ENCODE results near the gene LRRC31. TPM values are rescaled to one million over a fixed set of nuclear protein-coding genes. Genes with fewer than 3 reads are reported as not detected.

Gene LRRC31
- total RNA-seq = not detected in 2 replicates
- not detected in 2 replicates for polyA plus RNA-seq
- polyA plus RNA-seq (2012) = not detected in 2 replicates
- not detected in 2 replicates for polyA minus RNA-seq (ENCODE audit: low replicate concordance)

GRCh38 chr3:169869484-169870220, at the start of gene LRRC31:
LRRC31 (minus strand) TSS chr3:169869935; CDS start chr3:169869807, 128 bp downstream.
- DNase-seq (ENCODE audit: low read depth in 2 of 2) = no peak
- Histone ChIP-seq H3K36me3 (ENCODE audit: control insufficient read depth, insufficient read depth, low read length) (no peaks in the 10 kb centered on the region), H3K27ac (ENCODE audit: insufficient read depth, low read length) (no peak within 1 kb of the TSS), H3K79me2 (ENCODE audit: control insufficient read depth, insufficient read depth, low read length) (no peaks in the 10 kb centered on the region), H3K9me3 (ENCODE audit: control insufficient read depth, insufficient read depth, low read depth, low read length) (no peaks in the 10 kb centered on the region), H4K20me1 (ENCODE audit: control insufficient read depth, extremely low read depth, insufficient read depth, low read length) (no peaks in the 10 kb centered on the region), H3K4me1 (ENCODE audit: control insufficient read depth, extremely low read depth, insufficient read depth, low read length) (no peaks in the 10 kb centered on the region), H3K27me3 (ENCODE audit: control insufficient read depth, insufficient read depth, low read length) (peaks cover 10% of the 10 kb centered on the region), H2AFZ (ENCODE audit: low read length) (no peak within 1 kb of the TSS), H3K9ac (ENCODE audit: insufficient read depth, low read length) (no peak within 1 kb of the TSS), H3K4me2 (ENCODE audit: extremely low read depth, insufficient read depth, low read length) (no peak within 1 kb of the TSS), H3K4me3 (replicated peaks in 1 of 4; ENCODE audit: control extremely low read depth in 1 of 4, insufficient read depth in 1 of 4, low read depth in 3 of 4, low read length in 4 of 4) (no peak within 1 kb of the TSS)
- TF ChIP-seq CTCF (conservative IDR thresholded peaks at IDR 0.05 in 1 of 2, IDR thresholded peaks at IDR 0.05 in 1 of 2; ENCODE audit: low read depth in 1 of 2, low read length in 2 of 2) (no peak), EZH2 (IDR thresholded peaks at IDR 0.05; ENCODE audit: low read length, missing control alignments) (no peak)

GRCh38 chr3:169914321-169914720, 44.6 kb upstream of the LRRC31 start:
- Histone ChIP-seq H3K9me3 (ENCODE audit: control insufficient read depth, insufficient read depth, low read depth, low read length) (no peaks in the 10 kb centered on the region), H3K4me1 (ENCODE audit: control insufficient read depth, extremely low read depth, insufficient read depth, low read length) (no peaks in the 10 kb centered on the region), H3K4me3 (replicated peaks in 1 of 4; ENCODE audit: control extremely low read depth in 1 of 4, insufficient read depth in 1 of 4, low read depth in 3 of 4, low read length in 4 of 4) (no peak overlapping the region), H3K27ac (ENCODE audit: insufficient read depth, low read length) (no peak overlapping the region), H3K4me2 (ENCODE audit: extremely low read depth, insufficient read depth, low read length) (no peak overlapping the region), H3K36me3 (ENCODE audit: control insufficient read depth, insufficient read depth, low read length) (no peaks in the 10 kb centered on the region), H3K79me2 (ENCODE audit: control insufficient read depth, insufficient read depth, low read length) (no peaks in the 10 kb centered on the region), H3K9ac (ENCODE audit: insufficient read depth, low read length) (no peak overlapping the region), H2AFZ (ENCODE audit: low read length) (no peak overlapping the region), H3K27me3 (ENCODE audit: control insufficient read depth, insufficient read depth, low read length) (no peaks in the 10 kb centered on the region), H4K20me1 (ENCODE audit: control insufficient read depth, extremely low read depth, insufficient read depth, low read length) (no peaks in the 10 kb centered on the region)
- TF ChIP-seq CTCF (conservative IDR thresholded peaks at IDR 0.05 in 1 of 2, IDR thresholded peaks at IDR 0.05 in 1 of 2; ENCODE audit: low read depth in 1 of 2, low read length in 2 of 2) = no peak
- no peak for TF ChIP-seq EZH2 (IDR thresholded peaks at IDR 0.05; ENCODE audit: low read length, missing control alignments)
- DNase-seq (ENCODE audit: low read depth in 2 of 2) = peak; percentile 17 to 64

GRCh38 chr3:169913323-169913722, 43.6 kb upstream of the LRRC31 start:
- no peak for DNase-seq (ENCODE audit: low read depth in 2 of 2)
- Histone ChIP-seq H3K9ac (ENCODE audit: insufficient read depth, low read length) (no peak overlapping the region), H3K4me2 (ENCODE audit: extremely low read depth, insufficient read depth, low read length) (no peak overlapping the region), H3K9me3 (ENCODE audit: control insufficient read depth, insufficient read depth, low read depth, low read length) (no peaks in the 10 kb centered on the region), H3K4me1 (ENCODE audit: control insufficient read depth, extremely low read depth, insufficient read depth, low read length) (no peaks in the 10 kb centered on the region), H4K20me1 (ENCODE audit: control insufficient read depth, extremely low read depth, insufficient read depth, low read length) (no peaks in the 10 kb centered on the region), H3K27me3 (ENCODE audit: control insufficient read depth, insufficient read depth, low read length) (no peaks in the 10 kb centered on the region), H3K4me3 (replicated peaks in 1 of 4; ENCODE audit: control extremely low read depth in 1 of 4, insufficient read depth in 1 of 4, low read depth in 3 of 4, low read length in 4 of 4) (no peak overlapping the region), H3K36me3 (ENCODE audit: control insufficient read depth, insufficient read depth, low read length) (no peaks in the 10 kb centered on the region), H3K27ac (ENCODE audit: insufficient read depth, low read length) (no peak overlapping the region), H3K79me2 (ENCODE audit: control insufficient read depth, insufficient read depth, low read length) (no peaks in the 10 kb centered on the region), H2AFZ (ENCODE audit: low read length) (no peak overlapping the region)
- TF ChIP-seq EZH2 (IDR thresholded peaks at IDR 0.05; ENCODE audit: low read length, missing control alignments) (no peak), CTCF (conservative IDR thresholded peaks at IDR 0.05 in 1 of 2, IDR thresholded peaks at IDR 0.05 in 1 of 2; ENCODE audit: low read depth in 1 of 2, low read length in 2 of 2) (no peak)
